HepG2 (cell line): ENCODE results near the gene TRPV2. TPM values are rescaled to one million over a fixed set of nuclear protein-coding genes. Genes with fewer than 3 reads are reported as not detected.

Experiments used
- CAMTA2 ChIP-seq: sonication (generic); formaldehyde crosslinking; IDR thresholded peaks from 2 replicates; pipeline ENCODE4 v1.4.0; 2020; ENCODE audit warnings: mild to moderate bottlenecking, missing genetic modification reagents, borderline replicate concordance
- TCF12 ChIP-seq, 2 experiments: fragments of 450-650 bp in 1 of 2; sonication (generic) in 1 of 2; formaldehyde crosslinking in 1 of 2; IDR thresholded peaks; 2 replicates each; pipeline versions ENCODE4 v1.6.1 to v1.8.0; 2017 to 2022; ENCODE audit warnings: antibody characterized with exemption in 1 of 2, mild to moderate bottlenecking in 1 of 2, missing genetic modification reagents in 1 of 2, moderate library complexity in 1 of 2
- ZNF160 ChIP-seq: sonication (generic); formaldehyde crosslinking; IDR thresholded peaks from 2 replicates; pipeline ENCODE4 v1.8.0; 2022; ENCODE audit warnings: mild to moderate bottlenecking, inconsistent platforms, missing genetic modification reagents
- ZNF547 ChIP-seq: sonication (generic); formaldehyde crosslinking; IDR thresholded peaks from 2 replicates; pipeline ENCODE4 v1.5.1; 2020; ENCODE audit warnings: mild to moderate bottlenecking, missing genetic modification reagents
- ZNF577 ChIP-seq: sonication (generic); formaldehyde crosslinking; IDR thresholded peaks from 2 replicates; pipeline ENCODE4 v1.4.0; 2020; ENCODE audit warnings: mild to moderate bottlenecking, low read depth, missing genetic modification reagents, borderline replicate concordance
- ZNF614 ChIP-seq: IDR thresholded peaks from 2 replicates; pipeline ENCODE4 v1.6.1; 2018; ENCODE audit warnings: missing biosample characterization, missing genetic modification reagents, inconsistent platforms, borderline replicate concordance
- ZNF781 ChIP-seq: sonication (generic); formaldehyde crosslinking; IDR thresholded peaks from 2 replicates; pipeline ENCODE4 v1.5.1; 2020; ENCODE audit warnings: borderline replicate concordance, mild to moderate bottlenecking, missing genetic modification reagents; ENCODE audit errors: not compliant biosample characterization
- polyA plus RNA-seq, 8 experiments: library from polyadenylated mRNA; depleted of rRNA in 3 of 8; stranded (reverse) in 7 of 8; unstranded in 1 of 8; fragments of >200 nt; fragmentation: Illumina TruSeq in 4 of 8; extraction: Trizol in 4 of 8; gene quantifications; 2 replicates each; pipeline versions ENCODE4 v1.2.1 to v1.2.3, GENCODE V29; 2011 to 2016; ENCODE audit warnings: low read depth in 4 of 8, missing spikeins in 1 of 8, mixed read lengths in 1 of 8; ENCODE audit not compliant: insufficient read depth in 1 of 8
- total RNA-seq, 5 experiments: library from RNA; depleted of rRNA; stranded (reverse); fragments of >200 nt; fragmentation: Illumina TruSeq; extraction: Trizol; gene quantifications; 2 replicates each; pipeline ENCODE4 v1.2.3, GENCODE V29; 2016; ENCODE audit warnings: low read depth in 1 of 5
- TF ChIP-seq, protein P1 (sequence below): sonication (generic); formaldehyde crosslinking; IDR thresholded peaks from 2 replicates; pipeline ENCODE4 v1.4.0; 2020; ENCODE audit warnings: missing genetic modification reagents
- TF ChIP-seq, protein P2 (sequence below): sonication (generic); formaldehyde crosslinking; conservative IDR thresholded peaks from 2 replicates; pipeline ENCODE4 v1.8.0; 2022; ENCODE audit warnings: mild to moderate bottlenecking, moderate library complexity, missing genetic modification reagents
- TF ChIP-seq, protein P3 (sequence below): IDR thresholded peaks from 2 replicates; pipeline ENCODE4 v1.6.1; 2016; ENCODE audit warnings: low read depth
- TF ChIP-seq, protein P4 (sequence below): sonication (generic); formaldehyde crosslinking; IDR thresholded peaks from 2 replicates; pipeline ENCODE4 v1.5.0; 2020; ENCODE audit warnings: missing genetic modification reagents
- TF ChIP-seq, protein P5 (sequence below): sonication (generic); formaldehyde crosslinking; IDR thresholded peaks from 2 replicates; pipeline ENCODE4 v1.5.0; 2020; ENCODE audit warnings: missing genetic modification reagents, mild to moderate bottlenecking, borderline replicate concordance
- TF ChIP-seq, protein P6 (sequence below): sonication (generic); formaldehyde crosslinking; IDR thresholded peaks from 2 replicates; pipeline ENCODE4 v1.4.0; 2020; ENCODE audit warnings: missing genetic modification reagents

Gene TRPV2
- total and polyA plus RNA-seq, 2 of the 13 experiments (the other 11 are each of a cell fraction or from before 2014, with no cell fraction given): 13.6 to 21.3 TPM

DNA sequence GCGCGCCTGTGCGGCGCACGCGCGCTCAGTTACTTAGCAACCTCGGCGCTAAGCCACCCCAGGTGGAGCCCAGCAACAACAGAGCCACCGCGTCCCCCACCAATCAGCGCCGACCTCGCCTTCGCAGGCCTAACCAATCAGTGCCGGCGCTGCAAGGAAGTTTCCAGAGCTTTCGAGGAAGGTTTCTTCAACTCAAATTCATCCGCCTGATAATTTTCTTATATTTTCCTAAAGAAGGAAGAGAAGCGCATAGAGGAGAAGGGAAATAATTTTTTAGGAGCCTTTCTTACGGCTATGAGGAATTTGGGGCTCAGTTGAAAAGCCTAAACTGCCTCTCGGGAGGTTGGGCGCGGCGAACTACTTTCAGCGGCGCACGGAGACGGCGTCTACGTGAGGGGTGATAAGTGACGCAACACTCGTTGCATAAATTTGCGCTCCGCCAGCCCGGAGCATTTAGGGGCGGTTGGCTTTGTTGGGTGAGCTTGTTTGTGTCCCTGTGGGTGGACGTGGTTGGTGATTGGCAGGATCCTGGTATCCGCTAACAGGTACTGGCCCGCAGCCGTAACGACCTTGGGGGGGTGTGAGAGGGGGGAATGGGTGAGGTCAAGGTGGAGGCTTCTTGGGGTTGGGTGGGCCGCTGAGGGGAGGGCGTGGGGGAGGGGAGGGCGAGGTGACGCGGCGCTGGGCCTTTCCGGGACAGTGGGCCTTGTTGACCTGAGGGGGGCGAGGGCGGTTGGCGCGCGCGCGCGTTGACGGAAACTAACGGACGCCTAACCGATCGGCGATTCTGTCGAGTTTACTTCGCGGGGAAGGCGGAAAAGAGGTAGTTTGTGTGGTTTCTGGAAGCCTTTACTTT is 34.5 kb upstream of the TRPV2 start, which contains the start of gene UBB (continued):
- no peak for TF ChIP-seq ZNF160 (CRISPR knock-in tag)
- TF ChIP-seq ZNF614 (CRISPR knock-in tag): no peak
- TF ChIP-seq, protein P1, sequence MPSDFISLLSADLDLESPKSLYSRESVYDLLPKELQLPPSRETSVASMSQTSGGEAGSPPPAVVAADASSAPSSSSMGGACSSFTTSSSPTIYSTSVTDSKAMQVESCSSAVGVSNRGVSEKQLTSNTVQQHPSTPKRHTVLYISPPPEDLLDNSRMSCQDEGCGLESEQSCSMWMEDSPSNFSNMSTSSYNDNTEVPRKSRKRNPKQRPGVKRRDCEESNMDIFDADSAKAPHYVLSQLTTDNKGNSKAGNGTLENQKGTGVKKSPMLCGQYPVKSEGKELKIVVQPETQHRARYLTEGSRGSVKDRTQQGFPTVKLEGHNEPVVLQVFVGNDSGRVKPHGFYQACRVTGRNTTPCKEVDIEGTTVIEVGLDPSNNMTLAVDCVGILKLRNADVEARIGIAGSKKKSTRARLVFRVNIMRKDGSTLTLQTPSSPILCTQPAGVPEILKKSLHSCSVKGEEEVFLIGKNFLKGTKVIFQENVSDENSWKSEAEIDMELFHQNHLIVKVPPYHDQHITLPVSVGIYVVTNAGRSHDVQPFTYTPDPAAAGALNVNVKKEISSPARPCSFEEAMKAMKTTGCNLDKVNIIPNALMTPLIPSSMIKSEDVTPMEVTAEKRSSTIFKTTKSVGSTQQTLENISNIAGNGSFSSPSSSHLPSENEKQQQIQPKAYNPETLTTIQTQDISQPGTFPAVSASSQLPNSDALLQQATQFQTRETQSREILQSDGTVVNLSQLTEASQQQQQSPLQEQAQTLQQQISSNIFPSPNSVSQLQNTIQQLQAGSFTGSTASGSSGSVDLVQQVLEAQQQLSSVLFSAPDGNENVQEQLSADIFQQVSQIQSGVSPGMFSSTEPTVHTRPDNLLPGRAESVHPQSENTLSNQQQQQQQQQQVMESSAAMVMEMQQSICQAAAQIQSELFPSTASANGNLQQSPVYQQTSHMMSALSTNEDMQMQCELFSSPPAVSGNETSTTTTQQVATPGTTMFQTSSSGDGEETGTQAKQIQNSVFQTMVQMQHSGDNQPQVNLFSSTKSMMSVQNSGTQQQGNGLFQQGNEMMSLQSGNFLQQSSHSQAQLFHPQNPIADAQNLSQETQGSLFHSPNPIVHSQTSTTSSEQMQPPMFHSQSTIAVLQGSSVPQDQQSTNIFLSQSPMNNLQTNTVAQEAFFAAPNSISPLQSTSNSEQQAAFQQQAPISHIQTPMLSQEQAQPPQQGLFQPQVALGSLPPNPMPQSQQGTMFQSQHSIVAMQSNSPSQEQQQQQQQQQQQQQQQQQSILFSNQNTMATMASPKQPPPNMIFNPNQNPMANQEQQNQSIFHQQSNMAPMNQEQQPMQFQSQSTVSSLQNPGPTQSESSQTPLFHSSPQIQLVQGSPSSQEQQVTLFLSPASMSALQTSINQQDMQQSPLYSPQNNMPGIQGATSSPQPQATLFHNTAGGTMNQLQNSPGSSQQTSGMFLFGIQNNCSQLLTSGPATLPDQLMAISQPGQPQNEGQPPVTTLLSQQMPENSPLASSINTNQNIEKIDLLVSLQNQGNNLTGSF (CRISPR knock-in tag): peak; percentile 69; the same call in 1 of the 2 replicates
- TF ChIP-seq, protein P2, sequence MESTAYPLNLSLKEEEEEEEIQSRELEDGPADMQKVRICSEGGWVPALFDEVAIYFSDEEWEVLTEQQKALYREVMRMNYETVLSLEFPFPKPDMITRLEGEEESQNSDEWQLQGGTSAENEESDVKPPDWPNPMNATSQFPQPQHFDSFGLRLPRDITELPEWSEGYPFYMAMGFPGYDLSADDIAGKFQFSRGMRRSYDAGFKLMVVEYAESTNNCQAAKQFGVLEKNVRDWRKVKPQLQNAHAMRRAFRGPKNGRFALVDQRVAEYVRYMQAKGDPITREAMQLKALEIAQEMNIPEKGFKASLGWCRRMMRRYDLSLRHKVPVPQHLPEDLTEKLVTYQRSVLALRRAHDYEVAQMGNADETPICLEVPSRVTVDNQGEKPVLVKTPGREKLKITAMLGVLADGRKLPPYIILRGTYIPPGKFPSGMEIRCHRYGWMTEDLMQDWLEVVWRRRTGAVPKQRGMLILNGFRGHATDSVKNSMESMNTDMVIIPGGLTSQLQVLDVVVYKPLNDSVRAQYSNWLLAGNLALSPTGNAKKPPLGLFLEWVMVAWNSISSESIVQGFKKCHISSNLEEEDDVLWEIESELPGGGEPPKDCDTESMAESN (CRISPR knock-in tag): peak; percentile 80
- peak; percentile 89; the same call in 1 of the 2 replicates for TF ChIP-seq ZNF547 (CRISPR knock-in tag)
- TF ChIP-seq, protein P3, sequence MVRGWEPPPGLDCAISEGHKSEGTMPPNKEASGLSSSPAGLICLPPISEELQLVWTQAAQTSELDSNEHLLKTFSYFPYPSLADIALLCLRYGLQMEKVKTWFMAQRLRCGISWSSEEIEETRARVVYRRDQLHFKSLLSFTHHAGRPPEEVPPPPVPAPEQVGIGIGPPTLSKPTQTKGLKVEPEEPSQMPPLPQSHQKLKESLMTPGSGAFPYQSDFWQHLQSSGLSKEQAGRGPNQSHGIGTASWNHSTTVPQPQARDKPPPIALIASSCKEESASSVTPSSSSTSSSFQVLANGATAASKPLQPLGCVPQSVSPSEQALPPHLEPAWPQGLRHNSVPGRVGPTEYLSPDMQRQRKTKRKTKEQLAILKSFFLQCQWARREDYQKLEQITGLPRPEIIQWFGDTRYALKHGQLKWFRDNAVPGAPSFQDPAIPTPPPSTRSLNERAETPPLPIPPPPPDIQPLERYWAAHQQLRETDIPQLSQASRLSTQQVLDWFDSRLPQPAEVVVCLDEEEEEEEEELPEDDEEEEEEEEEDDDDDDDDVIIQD (CRISPR knock-in tag): 0 out of 2 replicates have a peak, but pooled peaks have one; percentile 85
- TF ChIP-seq TCF12 (IDR thresholded peaks at IDR 0.05): no peak
- TF ChIP-seq TCF12 (CRISPR knock-in tag; IDR thresholded peaks at IDR 0.05): no peak
- TF ChIP-seq CAMTA2 (CRISPR knock-in tag): no peak
- TF ChIP-seq, protein P4, sequence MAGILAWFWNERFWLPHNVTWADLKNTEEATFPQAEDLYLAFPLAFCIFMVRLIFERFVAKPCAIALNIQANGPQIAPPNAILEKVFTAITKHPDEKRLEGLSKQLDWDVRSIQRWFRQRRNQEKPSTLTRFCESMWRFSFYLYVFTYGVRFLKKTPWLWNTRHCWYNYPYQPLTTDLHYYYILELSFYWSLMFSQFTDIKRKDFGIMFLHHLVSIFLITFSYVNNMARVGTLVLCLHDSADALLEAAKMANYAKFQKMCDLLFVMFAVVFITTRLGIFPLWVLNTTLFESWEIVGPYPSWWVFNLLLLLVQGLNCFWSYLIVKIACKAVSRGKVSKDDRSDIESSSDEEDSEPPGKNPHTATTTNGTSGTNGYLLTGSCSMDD (CRISPR knock-in tag): no peak
- no peak for TF ChIP-seq ZNF577 (CRISPR knock-in tag)
- TF ChIP-seq, protein P5, sequence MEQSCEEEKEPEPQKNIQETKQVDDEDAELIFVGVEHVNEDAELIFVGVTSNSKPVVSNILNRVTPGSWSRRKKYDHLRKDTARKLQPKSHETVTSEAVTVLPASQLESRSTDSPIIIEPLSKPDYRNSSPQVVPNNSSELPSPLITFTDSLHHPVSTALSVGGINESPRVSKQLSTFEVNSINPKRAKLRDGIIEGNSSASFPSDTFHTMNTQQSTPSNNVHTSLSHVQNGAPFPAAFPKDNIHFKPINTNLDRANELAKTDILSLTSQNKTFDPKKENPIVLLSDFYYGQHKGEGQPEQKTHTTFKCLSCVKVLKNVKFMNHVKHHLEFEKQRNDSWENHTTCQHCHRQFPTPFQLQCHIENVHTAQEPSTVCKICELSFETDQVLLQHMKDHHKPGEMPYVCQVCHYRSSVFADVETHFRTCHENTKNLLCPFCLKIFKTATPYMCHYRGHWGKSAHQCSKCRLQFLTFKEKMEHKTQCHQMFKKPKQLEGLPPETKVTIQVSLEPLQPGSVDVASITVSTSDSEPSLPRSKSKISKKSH: peak; percentile 35
- TF ChIP-seq ZNF781 (CRISPR knock-in tag): no peak
- TF ChIP-seq, protein P6, sequence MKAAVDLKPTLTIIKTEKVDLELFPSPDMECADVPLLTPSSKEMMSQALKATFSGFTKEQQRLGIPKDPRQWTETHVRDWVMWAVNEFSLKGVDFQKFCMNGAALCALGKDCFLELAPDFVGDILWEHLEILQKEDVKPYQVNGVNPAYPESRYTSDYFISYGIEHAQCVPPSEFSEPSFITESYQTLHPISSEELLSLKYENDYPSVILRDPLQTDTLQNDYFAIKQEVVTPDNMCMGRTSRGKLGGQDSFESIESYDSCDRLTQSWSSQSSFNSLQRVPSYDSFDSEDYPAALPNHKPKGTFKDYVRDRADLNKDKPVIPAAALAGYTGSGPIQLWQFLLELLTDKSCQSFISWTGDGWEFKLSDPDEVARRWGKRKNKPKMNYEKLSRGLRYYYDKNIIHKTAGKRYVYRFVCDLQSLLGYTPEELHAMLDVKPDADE (CRISPR knock-in tag): no peak
